NCI-H1436 (cell line): ENCODE measurements around the gene MS4A15.
"Not testable (repeated sequence)": the region's sequence is repeated elsewhere in the genome, so short reads cannot be mapped to it uniquely, and the experiment has no call there.

Experiments used
- DNase-seq: peaks from one replicate; lab custom pipeline; 2025; lab: John Stamatoyannopoulos, UW

The MS4A15 gene

GRCh38 chr11:60809249-60809648 lies 52.6 kb downstream of the MS4A15 start:
- no peak for DNase-seq

- DNase-seq = no peak
Observed at GRCh38 chr11:60809691-60810090, 53.0 kb downstream of the MS4A15 start.

GRCh38 chr11:60810151-60810550 lies 53.5 kb downstream of the MS4A15 start:
- no peak for DNase-seq

GRCh38 chr11:60810569-60810968 lies 53.9 kb downstream of the MS4A15 start:
- DNase-seq = no peak

GRCh38 chr11:60813324-60813723 lies 56.7 kb downstream of the MS4A15 start:
- DNase-seq = no peak

GRCh38 chr11:60814112-60814511 lies 57.4 kb downstream of the MS4A15 start:
- no peak for DNase-seq

- DNase-seq = no peak
Observed at GRCh38 chr11:60816590-60817157, 60.0 kb downstream of the MS4A15 start.

- no peak for DNase-seq
Observed at GRCh38 chr11:60818057-60818456, 61.4 kb downstream of the MS4A15 start.

- DNase-seq = no peak
Observed at GRCh38 chr11:60821827-60822599, 65.3 kb downstream of the MS4A15 start.

GRCh38 chr11:60823745-60824306 lies 67.2 kb downstream of the MS4A15 start:
- not testable (repeated sequence) for DNase-seq

- no peak for DNase-seq
Observed at GRCh38 chr11:60825118-60825517, 68.5 kb downstream of the MS4A15 start.

GRCh38 chr11:60825790-60826189 lies 69.1 kb downstream of the MS4A15 start:
- DNase-seq = no peak
